SK-N-MC (cell line): ENCODE data around the gene AHR.
"Not testable (repeated sequence)": the region's sequence is repeated elsewhere in the genome, so short reads cannot be mapped to it uniquely, and the experiment has no call there.

Experiments
- EZH2 ChIP-seq: fragments of 200-600 bp; sonication (generic); IDR thresholded peaks from one replicate; pipeline ENCODE4 v1.6.1; 2017; ENCODE audit warnings: antibody characterized with exemption
- POLR2AphosphoS5 ChIP-seq: IDR thresholded peaks from 2 replicates; pipeline ENCODE4 v1.6.1; 2012; ENCODE audit warnings: mild to moderate bottlenecking, low read depth, low read length, borderline replicate concordance

GRCh38 chr7:17382408-17383354 is 84.2 kb downstream of the AHR start:
- TF ChIP-seq POLR2AphosphoS5, EZH2: not testable (repeated sequence)
